Stimulated activated naive B cell treated with anti-CD40 and anti-IgM and Interleukin-4, amounts not matched to agents 10 μg/mL and 1 μg/mL and 100 μg/mL, for 72 hours (primary cell): ENCODE data around the gene HS3ST5.

Experiments used
- ATAC-seq, 2 donors: fragments of 150-1000 bp; cut with Tn5 transposase; replicated peaks; 2 replicates each; pipeline ENCODE4 v1.10.0; 2021; ENCODE audit warnings: moderate library complexity in 1 of 2
- DNase-seq: peaks from one replicate; pipeline ENCODE4 v3.0.0; 2021
- H3K27ac Mint-ChIP-seq: one replicate; pipeline ENCODE4 v1.8.0; 2022; ENCODE audit warnings: mild to moderate bottlenecking, mixed read lengths
- H3K27me3 Mint-ChIP-seq, 2 donors: one replicate each; pipeline ENCODE4 v1.8.0; 2022; ENCODE audit warnings: mixed read lengths in 2 of 2
- H3K36me3 Mint-ChIP-seq, 2 donors: one replicate each; pipeline ENCODE4 v1.8.0; 2022; ENCODE audit warnings: mixed read lengths in 2 of 2, mild to moderate bottlenecking in 1 of 2
- H3K4me1 Mint-ChIP-seq, 2 donors: one replicate each; pipeline ENCODE4 v1.8.0; 2022; ENCODE audit warnings: mixed read lengths in 2 of 2, mild to moderate bottlenecking in 1 of 2
- H3K4me3 Mint-ChIP-seq, 2 donors: one replicate each; pipeline ENCODE4 v1.8.0; 2022; ENCODE audit warnings: mild to moderate bottlenecking in 2 of 2, mixed read lengths in 2 of 2, moderate library complexity in 1 of 2
- H3K9me3 Mint-ChIP-seq, 2 donors: one replicate each; pipeline ENCODE4 v1.8.0; 2022; ENCODE audit warnings: mixed read lengths in 2 of 2, mild to moderate bottlenecking in 1 of 2

The HS3ST5 gene

GRCh38 chr6:114342826-114343781, at the start of gene HS3ST5:
Gene HS3ST5 (minus strand): TSS chr6:114343023. CDS start chr6:114062845, 280,178 bp downstream.
- DNase-seq (no peak), ATAC-seq (peak; percentile 16 to 55)
- H3K9me3 Mint-ChIP-seq = no peaks in the 10 kb centered on the region
- H3K4me3 Mint-ChIP-seq = no peak within 1 kb of the TSS
- peaks cover 0 to 4% of the 10 kb centered on the region in 2 donors for H3K4me1 Mint-ChIP-seq
- peaks cover 30 to 40% of the 10 kb centered on the region in 2 donors for H3K27me3 Mint-ChIP-seq
- H3K27ac Mint-ChIP-seq = no peak within 1 kb of the TSS
- H3K36me3 Mint-ChIP-seq = no peaks in the 10 kb centered on the region

GRCh38 chr6:114390176-114390575, 47.4 kb upstream of the HS3ST5 start:
- ATAC-seq = no peak
- no peak overlapping the region for H3K27ac Mint-ChIP-seq
- no peak overlapping the region for H3K4me3 Mint-ChIP-seq
- no peaks in the 10 kb centered on the region for H3K9me3 Mint-ChIP-seq
- no peak for DNase-seq
- H3K36me3 Mint-ChIP-seq = no peaks in the 10 kb centered on the region
- H3K27me3 Mint-ChIP-seq = no peaks in the 10 kb centered on the region
- no peaks in the 10 kb centered on the region for H3K4me1 Mint-ChIP-seq

GRCh38 chr6:114389111-114389510, 46.3 kb upstream of the HS3ST5 start:
- no peak overlapping the region for H3K27ac Mint-ChIP-seq
- H3K9me3 Mint-ChIP-seq = no peaks in the 10 kb centered on the region
- no peak overlapping the region for H3K4me3 Mint-ChIP-seq
- H3K4me1 Mint-ChIP-seq = no peaks in the 10 kb centered on the region
- H3K36me3 Mint-ChIP-seq = no peaks in the 10 kb centered on the region
- DNase-seq = no peak
- no peak for ATAC-seq
- H3K27me3 Mint-ChIP-seq = no peaks in the 10 kb centered on the region

- Mint-ChIP-seq H3K27ac (no peak overlapping the region), H3K4me1 (no peaks in the 10 kb centered on the region), H3K4me3 (no peak overlapping the region), H3K27me3 (peaks cover 0 to 4% of the 10 kb centered on the region in 2 donors), H3K36me3 (no peaks in the 10 kb centered on the region), H3K9me3 (no peaks in the 10 kb centered on the region)
- ATAC-seq (no peak), DNase-seq (no peak)
These were observed 39.6 kb upstream of the HS3ST5 start for GRCh38 chr6:114382406-114382805.

- H3K36me3 Mint-ChIP-seq = no peaks in the 10 kb centered on the region
- H3K27me3 Mint-ChIP-seq = peaks cover 0 to 4% of the 10 kb centered on the region in 2 donors
- H3K9me3 Mint-ChIP-seq = no peaks in the 10 kb centered on the region
- DNase-seq (no peak), ATAC-seq (no peak)
- H3K4me3 Mint-ChIP-seq = no peak overlapping the region
- H3K4me1 Mint-ChIP-seq = no peaks in the 10 kb centered on the region
- no peak overlapping the region for H3K27ac Mint-ChIP-seq
These were observed 35.1 kb upstream of the HS3ST5 start for GRCh38 chr6:114377881-114378280.

- Mint-ChIP-seq H3K27ac (no peak overlapping the region), H3K36me3 (no peaks in the 10 kb centered on the region), H3K4me1 (no peaks in the 10 kb centered on the region), H3K27me3 (peaks cover 0 to 4% of the 10 kb centered on the region in 2 donors), H3K4me3 (no peak overlapping the region), H3K9me3 (no peaks in the 10 kb centered on the region)
- DNase-seq = no peak
- no peak for ATAC-seq
These were observed 33.9 kb upstream of the HS3ST5 start for GRCh38 chr6:114376611-114377175.

GRCh38 chr6:114375541-114376192, 32.8 kb upstream of the HS3ST5 start:
- ATAC-seq (no peak), DNase-seq (no peak)
- Mint-ChIP-seq H3K27me3 (peaks cover 0 to 4% of the 10 kb centered on the region in 2 donors), H3K4me1 (no peaks in the 10 kb centered on the region), H3K27ac (no peak overlapping the region), H3K9me3 (no peaks in the 10 kb centered on the region), H3K4me3 (no peak overlapping the region), H3K36me3 (no peaks in the 10 kb centered on the region)

GRCh38 chr6:114367315-114367961, 24.6 kb upstream of the HS3ST5 start:
- no peak overlapping the region for H3K4me3 Mint-ChIP-seq
- DNase-seq (no peak), ATAC-seq (no peak)
- no peaks in the 10 kb centered on the region for H3K4me1 Mint-ChIP-seq
- H3K27me3 Mint-ChIP-seq = no peaks in the 10 kb centered on the region
- no peak overlapping the region for H3K27ac Mint-ChIP-seq
- H3K36me3 Mint-ChIP-seq = no peaks in the 10 kb centered on the region
- H3K9me3 Mint-ChIP-seq = peaks cover 0 to 2% of the 10 kb centered on the region in 2 donors

GRCh38 chr6:114366899-114367298, 24.1 kb upstream of the HS3ST5 start:
- no peaks in the 10 kb centered on the region for H3K36me3 Mint-ChIP-seq
- no peak for ATAC-seq
- H3K27me3 Mint-ChIP-seq = no peaks in the 10 kb centered on the region
- H3K4me3 Mint-ChIP-seq = no peak overlapping the region
- H3K27ac Mint-ChIP-seq = no peak overlapping the region
- no peak for DNase-seq
- no peaks in the 10 kb centered on the region for H3K4me1 Mint-ChIP-seq
- H3K9me3 Mint-ChIP-seq = peaks cover 0 to 2% of the 10 kb centered on the region in 2 donors

GRCh38 chr6:114364301-114364700, 21.5 kb upstream of the HS3ST5 start:
- DNase-seq = no peak
- H3K27ac Mint-ChIP-seq = no peak overlapping the region
- H3K36me3 Mint-ChIP-seq = no peaks in the 10 kb centered on the region
- H3K4me3 Mint-ChIP-seq = no peak overlapping the region
- peaks cover 0 to 3% of the 10 kb centered on the region in 2 donors for H3K9me3 Mint-ChIP-seq
- H3K27me3 Mint-ChIP-seq = no peaks in the 10 kb centered on the region
- no peaks in the 10 kb centered on the region for H3K4me1 Mint-ChIP-seq
- no peak for ATAC-seq

- no peak overlapping the region for H3K27ac Mint-ChIP-seq
- ATAC-seq (no peak), DNase-seq (no peak)
- H3K9me3 Mint-ChIP-seq = peaks cover 0 to 3% of the 10 kb centered on the region in 2 donors
- no peak overlapping the region for H3K4me3 Mint-ChIP-seq
- H3K4me1 Mint-ChIP-seq = no peaks in the 10 kb centered on the region
- H3K27me3 Mint-ChIP-seq = no peaks in the 10 kb centered on the region
- H3K36me3 Mint-ChIP-seq = no peaks in the 10 kb centered on the region
These were observed 20.1 kb upstream of the HS3ST5 start for GRCh38 chr6:114362957-114363356.

- Mint-ChIP-seq H3K27me3 (no peaks in the 10 kb centered on the region), H3K9me3 (peaks cover 0 to 3% of the 10 kb centered on the region in 2 donors), H3K27ac (no peak overlapping the region), H3K36me3 (no peaks in the 10 kb centered on the region), H3K4me3 (no peak overlapping the region), H3K4me1 (no peaks in the 10 kb centered on the region)
- ATAC-seq (no peak), DNase-seq (no peak)
These were observed 19.6 kb upstream of the HS3ST5 start for GRCh38 chr6:114362396-114362795.

GRCh38 chr6:114361036-114361435, 18.2 kb upstream of the HS3ST5 start:
- no peaks in the 10 kb centered on the region for H3K27me3 Mint-ChIP-seq
- H3K4me3 Mint-ChIP-seq = no peak overlapping the region
- no peak overlapping the region for H3K27ac Mint-ChIP-seq
- DNase-seq (no peak), ATAC-seq (no peak)
- peaks cover 0 to 3% of the 10 kb centered on the region in 2 donors for H3K9me3 Mint-ChIP-seq
- no peaks in the 10 kb centered on the region for H3K36me3 Mint-ChIP-seq
- no peaks in the 10 kb centered on the region for H3K4me1 Mint-ChIP-seq

GRCh38 chr6:114355300-114355699, 12.5 kb upstream of the HS3ST5 start:
- Mint-ChIP-seq H3K4me3 (no peak overlapping the region), H3K9me3 (no peaks in the 10 kb centered on the region), H3K27me3 (no peaks in the 10 kb centered on the region), H3K4me1 (no peaks in the 10 kb centered on the region), H3K27ac (no peak overlapping the region), H3K36me3 (no peaks in the 10 kb centered on the region)
- no peak for ATAC-seq
- no peak for DNase-seq
